Measurements from ENCODE around the gene DCBLD1.

DNA sequence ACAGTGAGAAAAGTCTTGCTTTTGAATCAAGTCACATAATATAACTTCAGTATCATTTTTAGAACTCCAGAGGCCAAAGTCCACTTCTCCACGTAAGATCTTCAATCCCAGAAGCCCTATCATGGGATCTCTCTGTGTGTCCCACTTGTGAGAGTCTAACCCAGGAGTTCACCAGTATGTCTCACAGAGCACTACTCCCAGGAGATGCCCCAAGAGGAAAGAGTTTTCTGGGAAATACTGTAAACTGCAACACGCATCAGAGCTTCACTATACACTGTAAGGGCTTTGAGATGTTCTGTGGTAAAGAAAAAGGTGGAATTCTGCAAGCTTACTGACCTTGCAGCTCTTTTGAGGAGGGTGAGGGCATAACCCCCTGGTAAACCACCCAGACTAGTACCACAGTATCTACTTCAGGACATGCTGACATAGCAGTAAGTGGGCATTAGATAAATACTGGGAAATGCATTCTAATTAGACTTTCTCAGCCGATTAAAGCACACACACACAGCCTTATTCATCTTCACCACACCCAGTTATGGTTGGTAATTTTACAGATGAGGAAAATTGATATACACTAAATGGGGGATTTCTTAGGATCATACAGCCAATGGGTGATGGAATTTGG is 12.3 kb downstream of the DCBLD1 start:
- TF ChIP-seq, protein P1, sequence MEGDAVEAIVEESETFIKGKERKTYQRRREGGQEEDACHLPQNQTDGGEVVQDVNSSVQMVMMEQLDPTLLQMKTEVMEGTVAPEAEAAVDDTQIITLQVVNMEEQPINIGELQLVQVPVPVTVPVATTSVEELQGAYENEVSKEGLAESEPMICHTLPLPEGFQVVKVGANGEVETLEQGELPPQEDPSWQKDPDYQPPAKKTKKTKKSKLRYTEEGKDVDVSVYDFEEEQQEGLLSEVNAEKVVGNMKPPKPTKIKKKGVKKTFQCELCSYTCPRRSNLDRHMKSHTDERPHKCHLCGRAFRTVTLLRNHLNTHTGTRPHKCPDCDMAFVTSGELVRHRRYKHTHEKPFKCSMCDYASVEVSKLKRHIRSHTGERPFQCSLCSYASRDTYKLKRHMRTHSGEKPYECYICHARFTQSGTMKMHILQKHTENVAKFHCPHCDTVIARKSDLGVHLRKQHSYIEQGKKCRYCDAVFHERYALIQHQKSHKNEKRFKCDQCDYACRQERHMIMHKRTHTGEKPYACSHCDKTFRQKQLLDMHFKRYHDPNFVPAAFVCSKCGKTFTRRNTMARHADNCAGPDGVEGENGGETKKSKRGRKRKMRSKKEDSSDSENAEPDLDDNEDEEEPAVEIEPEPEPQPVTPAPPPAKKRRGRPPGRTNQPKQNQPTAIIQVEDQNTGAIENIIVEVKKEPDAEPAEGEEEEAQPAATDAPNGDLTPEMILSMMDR (IDR thresholded peaks at IDR 0.05), result no peak
- no peak for TF ChIP-seq POLR2A (IDR thresholded peaks at IDR 0.05)
